Limb (tissue), 2 donors: ENCODE results near the gene HSD11B2.

Experiments
- DNase-seq, 2 donors: peaks; one replicate each; pipeline ENCODE4 v3.0.0-alpha.2; 2016; ENCODE audit errors: extremely low spot score in 2 of 2

The HSD11B2 gene

GRCh38 chr16:67430977-67431774 is at the start of gene HSD11B2:
Gene HSD11B2, plus strand, starts transcription at chr16:67431121. Its CDS starts 128 bp downstream, at chr16:67431249.
- peak in 1 of 2 donors; percentile 77 for DNase-seq

GRCh38 chr16:67383284-67383683 is 47.6 kb upstream of the HSD11B2 start:
- DNase-seq = no peak

- DNase-seq = no peak
These were observed 46.0 kb upstream of the HSD11B2 start for GRCh38 chr16:67384778-67385510.

- no peak for DNase-seq
These were observed 44.0 kb upstream of the HSD11B2 start for GRCh38 chr16:67386861-67387455.

- no peak for DNase-seq
These were observed 43.3 kb upstream of the HSD11B2 start for GRCh38 chr16:67387479-67388079.

- DNase-seq = no peak
These were observed 42.7 kb upstream of the HSD11B2 start for GRCh38 chr16:67388191-67388590.

GRCh38 chr16:67388591-67388990 is 42.3 kb upstream of the HSD11B2 start:
- DNase-seq = no peak

GRCh38 chr16:67389911-67390815 is 40.8 kb upstream of the HSD11B2 start:
- DNase-seq = no peak

GRCh38 chr16:67390816-67391423 is 40.0 kb upstream of the HSD11B2 start:
- DNase-seq = no peak

GRCh38 chr16:67391424-67392300 is 39.3 kb upstream of the HSD11B2 start:
- DNase-seq = peak in 1 of 2 donors; percentile 62

- peak in 1 of 2 donors; percentile 38 for DNase-seq
These were observed 38.4 kb upstream of the HSD11B2 start for GRCh38 chr16:67392301-67393059.

- peak; percentile 83 to 90 for DNase-seq
These were observed 37.7 kb upstream of the HSD11B2 start, which contains the start of gene TPPP3 for GRCh38 chr16:67393111-67393787. Gene TPPP3, minus strand, starts transcription at chr16:67393498. Its CDS starts 2,387 bp downstream, at chr16:67391111.

- DNase-seq = no peak
These were observed 37.1 kb upstream of the HSD11B2 start for GRCh38 chr16:67393788-67394154.

GRCh38 chr16:67394155-67395104 is 36.5 kb upstream of the HSD11B2 start:
- DNase-seq = peak in 1 of 2 donors; percentile 69

- peak in 1 of 2 donors; percentile 46 for DNase-seq
These were observed 35.8 kb upstream of the HSD11B2 start for GRCh38 chr16:67395105-67395457.

GRCh38 chr16:67395458-67396158 is 35.3 kb upstream of the HSD11B2 start:
- peak in 1 of 2 donors; percentile 57 for DNase-seq
